Stomach (tissue), 4 donors: ENCODE measurements around the gene TWF2.

ENCODE experiments used
- CTCF ChIP-seq, 7 experiments: fragments of 450-650 bp in 4 of 7; fragments of 200-600 bp in 3 of 7; sonication (generic) in 3 of 7; IDR thresholded peaks; one replicate each; pipeline ENCODE4 v1.5.1; 2016 to 2019; ENCODE audit warnings: antibody characterized with exemption in 7 of 7, control low read depth in 2 of 7, mild to moderate bottlenecking in 1 of 7
- EP300 ChIP-seq: sonication (generic); formaldehyde crosslinking; IDR thresholded peaks from one replicate; pipeline ENCODE4 v1.6.1; 2017; ENCODE audit warnings: antibody characterized with exemption
- POLR2A ChIP-seq, 4 donors: fragments of 450-650 bp; IDR thresholded peaks; one replicate each; pipeline ENCODE4 v1.6.1; 2016; ENCODE audit warnings: antibody characterized with exemption in 4 of 4, control low read depth in 2 of 4, mild to moderate bottlenecking in 1 of 4, moderate library complexity in 1 of 4
- POLR2AphosphoS5 ChIP-seq, 3 donors: sonication (generic); formaldehyde crosslinking; IDR thresholded peaks; one replicate each; pipeline ENCODE4 v1.6.1; 2016; ENCODE audit warnings: antibody characterized with exemption in 3 of 3

DNA sequence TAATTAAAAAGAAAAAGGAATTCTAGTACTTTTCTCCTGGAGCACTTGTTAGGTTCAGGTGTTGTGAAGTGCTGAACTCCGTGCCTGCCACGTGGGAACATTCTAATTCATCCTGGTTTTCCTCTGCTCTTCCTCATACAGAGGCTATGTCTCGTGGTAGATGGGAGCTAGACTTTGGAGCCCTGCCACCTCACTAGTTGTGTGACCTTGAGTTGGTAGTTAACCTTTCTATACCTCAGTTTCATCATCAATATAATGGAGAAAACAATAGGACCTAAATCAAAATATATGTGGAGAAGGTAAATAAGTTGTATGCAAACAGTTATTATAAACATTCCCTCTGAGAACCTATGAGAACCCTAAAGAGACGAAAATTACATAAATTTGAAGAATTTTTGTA, 30.4 kb downstream of the TWF2 start:
- TF ChIP-seq CTCF (IDR thresholded peaks at IDR 0.05) (no peak), POLR2AphosphoS5 (IDR thresholded peaks at IDR 0.05) (no peak), EP300 (no peak), POLR2A (IDR thresholded peaks at IDR 0.05) (no peak)
